ENCODE data around the gene AHCYL1. TPM values are rescaled to one million over a fixed set of nuclear protein-coding genes. Genes with fewer than 3 reads are reported as not detected.

AHCYL1 gene
- total and polyA plus RNA-seq, 2 donors (not counting 1 experiment from before 2014, with no cell fraction given), result 24.3 to 51.4 TPM

DNA sequence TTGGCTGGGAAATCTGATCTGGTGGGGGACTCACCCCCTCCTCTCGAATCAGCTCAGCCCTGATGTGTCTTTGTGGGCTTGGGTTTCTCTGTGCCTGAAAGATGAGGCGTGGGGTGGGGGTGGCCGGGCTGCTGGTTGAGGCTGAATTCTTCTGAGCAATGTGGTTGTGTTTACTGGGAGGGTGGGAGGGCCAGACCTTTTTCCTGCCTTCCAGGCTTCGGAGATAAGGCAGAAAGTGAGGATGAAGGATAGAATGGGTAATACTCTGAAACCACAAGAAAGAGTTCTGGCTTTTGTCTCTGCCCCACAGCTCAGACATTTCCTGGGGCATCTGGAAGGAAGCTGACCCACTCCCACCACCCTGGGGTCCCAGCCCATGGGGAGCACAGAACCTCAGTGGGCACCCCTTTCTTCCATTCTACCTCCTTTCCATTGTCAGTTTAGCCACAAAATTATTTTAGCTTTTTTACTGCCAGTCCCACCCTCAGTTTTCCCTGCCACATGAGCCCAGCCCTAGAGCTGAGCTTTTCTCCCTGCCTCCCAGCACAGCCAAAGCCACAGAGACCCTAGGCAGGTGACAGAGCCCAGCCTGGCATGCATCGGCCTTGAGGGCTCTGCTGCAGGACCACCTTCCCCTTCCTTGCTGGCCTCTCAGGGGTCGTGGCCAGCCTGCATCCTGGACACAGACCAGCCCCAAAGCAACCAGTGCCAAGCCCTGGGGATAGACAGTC is 74.7 kb downstream of the AHCYL1 start:
- Histone ChIP-seq H3K9ac (ENCODE audit: low read length) (no peak overlapping the region), H3K4me3 (ENCODE audit: control extremely low read depth in 1 of 5, extremely low read depth in 1 of 5, insufficient read depth in 1 of 5, low read depth in 2 of 5, low read length in 4 of 5) (no peak overlapping the region), H3K9me3 (ENCODE audit: control extremely low read depth in 1 of 3, control insufficient read depth in 2 of 3, insufficient read depth in 1 of 3, low read length in 2 of 3) (no peaks in the 10 kb centered on the region), H3K4me2 (replicated peaks; ENCODE audit: low read depth, low read length, poor library complexity, severe bottlenecking) (no peak overlapping the region), H3K27ac (ENCODE audit: low read length in 2 of 2) (no peak overlapping the region), H4K20me1 (ENCODE audit: control insufficient read depth, insufficient read depth, low read length, poor library complexity, severe bottlenecking) (peaks cover 27% of the 10 kb centered on the region), H3K4me1 (ENCODE audit: control insufficient read depth in 2 of 2, insufficient read depth in 2 of 2, low read length in 2 of 2) (no peaks in the 10 kb centered on the region), H3K36me3 (replicated peaks in 1 of 2; ENCODE audit: control extremely low read depth in 1 of 2, control insufficient read depth in 1 of 2, extremely low read depth in 1 of 2, insufficient read depth in 2 of 2, low read length in 1 of 2) (peaks cover 2 to 48% of the 10 kb centered on the region in 2 experiments), H3K79me2 (ENCODE audit: control insufficient read depth, insufficient read depth, low read length) (no peaks in the 10 kb centered on the region), H2AFZ (ENCODE audit: insufficient read depth, low read depth, low read length, poor library complexity, severe bottlenecking) (no peak overlapping the region), H3K27me3 (replicated peaks in 1 of 4; ENCODE audit: control extremely low read depth in 1 of 4, control insufficient read depth in 3 of 4, insufficient read depth in 4 of 4, low read length in 3 of 4) (no peaks in the 10 kb centered on the region)
- POLR2A ChIA-PET, result interaction anchor here (0.7 to 1.3 kb wide), 2 partner anchors 10 to 13 kb away, joined by 3 to 6 read pairs; no protein-coding TSS in a partner anchor
- H3K4me3 Mint-ChIP-seq, result no peak overlapping the region
- TF ChIP-seq EZH2 (IDR thresholded peaks at IDR 0.05; ENCODE audit: borderline replicate concordance, insufficient read depth, low read depth, low read length, poor library complexity, severe bottlenecking) (no peak), CTCF (IDR thresholded peaks at IDR 0.05) (no peak)
- no peaks in the 10 kb centered on the region for H3K9me3 Mint-ChIP-seq (ENCODE audit: insufficient read depth)
- CTCF ChIA-PET, result interaction anchor here (0.8 to 3.3 kb wide), 18 partner anchors 9 to 443 kb away, joined by 3 to 13 read pairs (median 4); partner anchors contain the start of gene STRIP1
- no peak overlapping the region for H3K27ac Mint-ChIP-seq
- H3K27me3 Mint-ChIP-seq, result no peaks in the 10 kb centered on the region
- no peak for DNase-seq
- no peaks in the 10 kb centered on the region for H3K4me1 Mint-ChIP-seq
- intact Hi-C loops (cut with micrococcal nuclease), result no loop called here
- 96% methylated on average over 3 of the region's 6 CpGs for WGBS (ENCODE audit: insufficient coverage)
- ATAC-seq (ENCODE audit: low read depth), result no peak

GRCh38 chr1:110060034-110060661 is 75.6 kb downstream of the AHCYL1 start:
- Mint-ChIP-seq H3K27ac (no peak overlapping the region), H3K9me3 (ENCODE audit: insufficient read depth) (no peaks in the 10 kb centered on the region), H3K4me1 (no peaks in the 10 kb centered on the region), H3K27me3 (peaks cover 1% of the 10 kb centered on the region), H3K4me3 (no peak overlapping the region)
- Histone ChIP-seq H3K9me3 (ENCODE audit: control extremely low read depth in 1 of 3, control insufficient read depth in 2 of 3, insufficient read depth in 1 of 3, low read length in 2 of 3) (no peaks in the 10 kb centered on the region), H3K4me3 (ENCODE audit: control extremely low read depth in 1 of 5, extremely low read depth in 1 of 5, insufficient read depth in 1 of 5, low read depth in 2 of 5, low read length in 4 of 5) (no peak overlapping the region), H3K4me1 (ENCODE audit: control insufficient read depth in 2 of 2, insufficient read depth in 2 of 2, low read length in 2 of 2) (no peaks in the 10 kb centered on the region), H4K20me1 (ENCODE audit: control insufficient read depth, insufficient read depth, low read length, poor library complexity, severe bottlenecking) (peaks cover 19% of the 10 kb centered on the region), H3K27me3 (replicated peaks in 1 of 4; ENCODE audit: control extremely low read depth in 1 of 4, control insufficient read depth in 3 of 4, insufficient read depth in 4 of 4, low read length in 3 of 4) (no peaks in the 10 kb centered on the region), H2AFZ (ENCODE audit: insufficient read depth, low read depth, low read length, poor library complexity, severe bottlenecking) (no peak overlapping the region), H3K27ac (ENCODE audit: low read length in 2 of 2) (no peak overlapping the region), H3K4me2 (replicated peaks; ENCODE audit: low read depth, low read length, poor library complexity, severe bottlenecking) (no peak overlapping the region), H3K9ac (ENCODE audit: low read length) (no peak overlapping the region), H3K36me3 (replicated peaks in 1 of 2; ENCODE audit: control extremely low read depth in 1 of 2, control insufficient read depth in 1 of 2, extremely low read depth in 1 of 2, insufficient read depth in 2 of 2, low read length in 1 of 2) (peaks cover 0 to 40% of the 10 kb centered on the region in 2 experiments), H3K79me2 (ENCODE audit: control insufficient read depth, insufficient read depth, low read length) (no peaks in the 10 kb centered on the region)
- intact Hi-C loops (cut with micrococcal nuclease), result no loop called here
- WGBS (ENCODE audit: insufficient coverage), result 85% methylated on average over 7 of the region's 9 CpGs
- CTCF ChIA-PET, result interaction anchor here (0.5 to 3.3 kb wide), 24 partner anchors 9 to 884 kb away, joined by 3 to 13 read pairs (median 4); partner anchors contain the start of gene STRIP1
- ATAC-seq (ENCODE audit: low read depth) (peak; percentile 73), DNase-seq (peak; percentile 76)
- POLR2A ChIA-PET, result interaction anchor here (0.7 to 1.3 kb wide), 3 partner anchors 9 to 26 kb away, joined by 3 to 6 read pairs (median 3); partner anchors contain the start of gene STRIP1
- TF ChIP-seq CTCF (IDR thresholded peaks at IDR 0.05), result peak; percentile 85
- TF ChIP-seq EZH2 (IDR thresholded peaks at IDR 0.05; ENCODE audit: borderline replicate concordance, insufficient read depth, low read depth, low read length, poor library complexity, severe bottlenecking), result no peak

Data from B cell (primary cell).